Stimulated activated naive CD8-positive, alpha-beta T cell treated with anti-CD3 and anti-CD28 coated beads, Interleukin-15, amount 100 ng/mL, for 72 hours (primary cell): Measurements from ENCODE around the gene ZNF778.

Source experiments
- ATAC-seq: fragments of 150-1000 bp; cut with Tn5 transposase; 2 replicates; pipeline ENCODE4 v1.10.0; 2021; ENCODE audit warnings: mild to moderate bottlenecking, moderate library complexity
- DNase-seq, 2 donors: peaks; one replicate each; pipeline ENCODE4 v3.0.0; 2021 to 2022
- H3K27ac Mint-ChIP-seq, 2 donors: one replicate each; pipeline ENCODE4 v1.8.0; 2022; ENCODE audit warnings: mild to moderate bottlenecking in 2 of 2, mixed read lengths in 2 of 2, moderate library complexity in 2 of 2
- H3K27me3 Mint-ChIP-seq: one replicate; pipeline ENCODE4 v1.8.0; 2022; ENCODE audit warnings: mixed read lengths
- H3K4me1 Mint-ChIP-seq: one replicate; pipeline ENCODE4 v1.8.0; 2022; ENCODE audit warnings: mild to moderate bottlenecking, mixed read lengths
- H3K4me3 Mint-ChIP-seq, 2 donors: one replicate each; pipeline ENCODE4 v1.8.0; 2022; ENCODE audit warnings: mild to moderate bottlenecking in 2 of 2, mixed read lengths in 2 of 2, moderate library complexity in 1 of 2
- H3K9me3 Mint-ChIP-seq, 2 donors: one replicate each; pipeline ENCODE4 v1.8.0; 2022; ENCODE audit warnings: mixed read lengths in 2 of 2

The ZNF778 gene

DNA sequence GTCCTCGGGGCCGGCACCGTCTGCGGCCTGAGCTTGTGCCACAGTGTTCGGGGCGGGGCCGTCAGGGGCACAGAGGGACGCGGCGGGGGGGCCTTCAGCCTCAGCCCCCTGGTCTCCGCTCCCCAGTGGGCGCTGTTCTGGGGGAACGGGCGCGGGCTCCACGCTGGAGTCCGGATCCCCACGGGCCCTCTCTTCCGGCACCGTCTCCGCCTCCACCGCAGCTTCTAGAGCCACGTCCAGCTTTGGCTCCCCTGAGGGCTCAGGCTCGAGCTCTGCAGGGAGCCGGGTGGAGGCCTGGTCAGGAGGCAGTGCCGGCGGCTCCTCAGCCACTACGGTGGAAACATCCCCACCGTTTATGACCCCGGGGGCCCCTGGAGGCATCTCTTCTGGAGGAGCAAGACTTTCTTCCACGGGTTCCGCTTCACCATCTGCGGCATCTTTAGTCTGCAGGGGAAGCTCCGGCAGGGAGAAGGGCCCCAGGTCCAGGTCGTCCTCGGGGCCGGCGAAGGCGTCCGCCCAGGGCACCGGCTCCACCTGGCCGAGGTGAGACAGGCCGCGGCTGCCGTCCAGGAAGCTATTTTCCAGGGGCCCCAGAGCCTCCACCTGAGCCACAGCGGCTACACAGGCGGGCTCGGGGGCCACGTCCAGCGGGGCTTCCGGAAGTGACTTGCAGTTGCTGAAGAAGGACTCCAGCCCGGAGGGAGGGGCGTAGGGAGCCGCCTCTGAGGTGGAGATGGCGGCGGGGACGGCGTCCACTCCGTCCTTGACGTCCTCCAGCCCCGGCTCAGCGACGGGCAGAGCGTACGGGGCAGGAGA is 62.4 kb downstream of the ZNF778 start:
- H3K27me3 Mint-ChIP-seq = no peaks in the 10 kb centered on the region
- ATAC-seq (peak; percentile 29), DNase-seq (no peak)
- no peak overlapping the region for H3K4me3 Mint-ChIP-seq
- no peaks in the 10 kb centered on the region for H3K9me3 Mint-ChIP-seq
- peak overlapping the region in 1 of 2 donors; percentile 35 for H3K27ac Mint-ChIP-seq
- peaks cover 17% of the 10 kb centered on the region for H3K4me1 Mint-ChIP-seq

DNA sequence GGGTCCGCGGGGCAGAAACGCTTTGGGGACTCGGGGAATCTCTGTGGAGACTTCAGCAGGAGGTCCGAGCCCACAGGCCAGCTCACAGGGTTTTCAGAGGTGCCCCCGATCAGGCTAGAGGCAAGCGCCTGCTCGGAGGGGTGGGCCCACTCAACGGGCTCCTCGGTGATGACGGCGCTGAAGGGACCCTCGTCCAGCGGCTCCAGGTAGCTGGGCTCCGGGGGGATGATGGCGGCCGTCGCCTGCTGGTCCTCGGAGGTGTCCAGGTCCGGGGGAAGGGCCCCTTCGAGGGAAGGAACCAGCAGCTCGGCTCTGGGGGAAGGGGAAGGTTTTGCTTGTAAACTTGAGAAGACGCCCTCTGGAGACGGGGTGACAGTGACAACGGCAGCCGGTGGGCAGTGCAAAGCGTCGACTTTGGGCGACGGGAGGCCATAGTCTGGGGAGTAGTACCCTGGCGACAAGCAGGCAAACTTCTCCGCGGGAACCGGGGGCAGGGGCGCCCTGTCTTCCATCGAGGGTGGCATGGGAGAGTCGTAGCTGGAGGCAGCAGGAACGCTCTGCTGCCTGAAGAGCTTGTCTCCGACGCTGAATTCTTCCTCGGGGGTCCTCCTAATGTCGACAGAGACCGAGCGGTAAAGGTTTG is 63.2 kb downstream of the ZNF778 start:
- no peak overlapping the region for H3K4me3 Mint-ChIP-seq
- no peaks in the 10 kb centered on the region for H3K9me3 Mint-ChIP-seq
- H3K27ac Mint-ChIP-seq = peak overlapping the region in 1 of 2 donors; percentile 87
- no peaks in the 10 kb centered on the region for H3K27me3 Mint-ChIP-seq
- peaks cover 11% of the 10 kb centered on the region for H3K4me1 Mint-ChIP-seq
- DNase-seq = no peak
- no peak for ATAC-seq

DNA sequence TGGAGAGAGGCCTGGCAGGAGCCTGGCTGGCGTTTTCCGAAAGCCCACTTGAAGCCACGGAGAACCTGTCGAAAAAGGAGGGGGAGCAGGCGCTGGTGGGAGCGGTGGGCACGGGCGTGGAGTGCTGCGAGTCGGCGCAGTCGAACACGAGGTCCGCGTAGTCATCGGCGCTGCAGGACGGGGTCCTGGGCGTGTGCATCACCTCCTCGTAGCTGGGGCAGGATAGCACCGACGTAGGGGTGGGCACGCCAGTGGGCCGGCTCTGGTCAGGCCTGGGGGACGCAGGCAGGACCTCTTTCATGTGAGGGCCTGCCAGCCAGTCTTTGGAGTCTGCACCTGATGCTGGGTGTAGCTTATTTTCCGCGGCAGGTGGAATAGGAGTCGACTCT is 63.7 kb downstream of the ZNF778 start:
- H3K27me3 Mint-ChIP-seq = no peaks in the 10 kb centered on the region
- DNase-seq (no peak), ATAC-seq (no peak)
- H3K9me3 Mint-ChIP-seq = no peaks in the 10 kb centered on the region
- H3K27ac Mint-ChIP-seq = peak overlapping the region in 1 of 2 donors; percentile 87
- H3K4me1 Mint-ChIP-seq = peaks cover 6% of the 10 kb centered on the region
- H3K4me3 Mint-ChIP-seq = no peak overlapping the region

DNA sequence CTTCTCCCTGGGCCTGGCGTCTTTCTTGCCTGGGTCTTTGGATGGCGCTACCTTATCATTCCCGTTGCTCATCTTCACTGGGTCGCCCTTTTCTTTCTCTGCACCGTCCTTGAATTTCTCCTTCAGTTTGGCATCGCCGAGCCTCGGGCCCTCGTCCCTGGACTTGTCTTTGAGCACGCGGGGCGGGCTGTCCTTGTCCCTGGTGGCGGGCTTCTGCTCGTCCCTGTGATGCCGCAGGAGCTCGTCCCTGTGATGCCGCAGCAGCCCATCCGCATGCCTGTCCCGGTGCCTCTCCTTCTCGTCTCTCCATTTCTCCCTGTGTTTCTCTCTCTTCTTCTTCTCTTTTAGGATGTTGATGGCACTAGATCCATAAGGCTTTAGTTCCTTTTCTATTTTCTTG is 64.3 kb downstream of the ZNF778 start:
- no peaks in the 10 kb centered on the region for H3K9me3 Mint-ChIP-seq
- no peak for DNase-seq
- no peak overlapping the region for H3K4me3 Mint-ChIP-seq
- peaks cover 5% of the 10 kb centered on the region for H3K4me1 Mint-ChIP-seq
- no peak for ATAC-seq
- H3K27ac Mint-ChIP-seq = no peak overlapping the region
- no peaks in the 10 kb centered on the region for H3K27me3 Mint-ChIP-seq

DNA sequence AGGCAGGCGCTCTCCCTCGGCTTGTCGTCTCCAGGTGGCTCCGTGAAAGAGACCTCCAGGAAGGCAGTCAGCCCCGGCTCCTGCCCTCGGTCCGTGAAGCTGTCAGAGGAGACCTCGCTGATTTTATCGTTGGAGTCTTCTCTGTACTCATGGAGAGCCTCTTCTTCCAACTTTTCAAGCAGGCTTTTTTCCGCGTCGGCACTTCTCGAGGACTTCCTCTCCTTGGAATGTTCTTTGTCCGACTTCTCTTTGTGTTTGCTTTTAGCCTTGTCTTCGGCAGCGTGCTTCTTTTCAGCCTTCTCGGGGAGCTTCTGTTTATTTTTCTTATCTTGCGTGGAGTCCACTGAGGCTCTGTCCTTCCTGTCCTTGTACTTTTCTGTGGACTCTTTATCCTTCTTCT is 65.0 kb downstream of the ZNF778 start:
- DNase-seq (no peak), ATAC-seq (no peak)
- Mint-ChIP-seq H3K4me1 (peaks cover 5% of the 10 kb centered on the region), H3K4me3 (no peak overlapping the region), H3K27ac (no peak overlapping the region), H3K27me3 (no peaks in the 10 kb centered on the region), H3K9me3 (no peaks in the 10 kb centered on the region)

DNA sequence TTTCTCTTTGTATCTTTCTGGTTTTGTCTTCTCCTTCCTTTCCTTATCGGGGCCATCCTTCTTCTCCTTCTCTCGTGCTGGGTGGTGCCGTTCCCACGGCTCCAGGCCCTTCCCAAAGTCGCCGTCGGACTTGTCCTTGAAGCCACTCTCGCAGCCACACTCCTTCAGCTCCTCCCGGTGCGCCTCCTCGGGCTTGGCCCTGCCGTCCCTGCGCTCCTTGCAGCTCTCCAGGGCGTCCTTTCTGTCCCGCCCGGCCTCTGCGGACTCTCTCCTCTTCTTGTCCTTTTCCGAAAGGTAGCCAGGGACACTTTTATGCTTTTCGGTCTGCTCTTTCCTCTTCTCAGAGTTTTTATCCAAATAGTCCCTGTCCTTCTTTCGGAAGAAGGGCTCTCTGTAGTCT is 65.9 kb downstream of the ZNF778 start:
- Mint-ChIP-seq H3K9me3 (no peaks in the 10 kb centered on the region), H3K4me3 (no peak overlapping the region), H3K27me3 (no peaks in the 10 kb centered on the region), H3K27ac (no peak overlapping the region), H3K4me1 (no peaks in the 10 kb centered on the region)
- ATAC-seq (no peak), DNase-seq (no peak)

DNA sequence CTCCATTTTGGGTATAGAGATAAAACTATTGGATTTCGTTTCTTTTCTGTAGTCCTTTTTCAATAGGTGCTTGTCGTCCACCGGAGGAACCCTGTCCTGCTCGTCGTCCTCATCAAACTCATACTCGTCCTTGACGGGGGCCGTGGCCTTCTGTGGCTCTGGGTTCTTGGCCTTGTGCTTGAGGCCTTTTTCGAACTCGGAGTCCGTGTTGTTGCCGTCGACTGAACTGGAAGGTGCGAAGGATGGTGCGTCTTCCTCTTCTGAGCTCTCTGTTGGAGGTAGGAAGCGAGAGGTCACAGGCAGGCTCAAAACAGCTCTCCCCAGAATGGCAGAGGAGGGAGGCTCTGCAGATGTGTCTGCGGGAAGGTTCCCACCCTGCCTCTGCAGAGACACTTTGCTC is 67.9 kb downstream of the ZNF778 start:
- Mint-ChIP-seq H3K9me3 (no peaks in the 10 kb centered on the region), H3K27ac (no peak overlapping the region), H3K4me3 (no peak overlapping the region)

DNA sequence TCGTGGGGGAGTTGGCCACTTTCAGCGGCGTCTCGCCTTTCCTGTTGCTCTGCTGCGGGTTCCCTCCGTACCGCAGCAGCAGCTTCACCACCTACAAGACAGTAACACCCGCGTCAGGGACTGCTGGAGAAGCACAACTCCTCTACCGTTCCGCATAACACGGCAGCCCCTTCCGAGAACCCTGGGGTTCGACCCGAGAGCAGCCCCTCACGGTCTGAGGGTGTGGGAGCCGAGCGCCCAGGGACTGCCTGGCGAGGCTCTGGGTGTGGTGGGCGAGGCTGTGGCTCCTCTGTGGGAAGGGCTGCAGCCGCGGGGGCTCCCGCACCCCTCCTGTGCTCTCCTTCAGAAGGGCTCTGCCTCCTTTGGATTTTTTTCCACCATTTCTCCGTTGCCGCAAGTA is 68.6 kb downstream of the ZNF778 start:
- DNase-seq (no peak), ATAC-seq (no peak)
- Mint-ChIP-seq H3K27me3 (no peaks in the 10 kb centered on the region), H3K9me3 (no peaks in the 10 kb centered on the region), H3K4me1 (peaks cover 7% of the 10 kb centered on the region), H3K27ac (peak overlapping the region in 1 of 2 donors; percentile 52), H3K4me3 (no peak overlapping the region)

More for the DNA sequence above, 67.9 kb downstream of the ZNF778 start:
- DNase-seq (no peak), ATAC-seq (no peak)
- Mint-ChIP-seq H3K4me1 (peaks cover 7% of the 10 kb centered on the region), H3K27me3 (no peaks in the 10 kb centered on the region)
